HepG2 (cell line): ENCODE measurements around the gene FLAD1. TPM values are rescaled to one million over a fixed set of nuclear protein-coding genes. Genes with fewer than 3 reads are reported as not detected.

Experiments
- ARHGAP35 ChIP-seq: sonication (generic); formaldehyde crosslinking; IDR thresholded peaks from 2 replicates; pipeline ENCODE4 v1.9.0; 2022; ENCODE audit warnings: mild to moderate bottlenecking, inconsistent platforms, moderate library complexity, missing genetic modification reagents, borderline replicate concordance
- MED1 ChIP-seq: sonication (generic); formaldehyde crosslinking; IDR thresholded peaks from 2 replicates; pipeline ENCODE4 v1.4.0; 2020; ENCODE audit warnings: missing genetic modification reagents
- NONO ChIP-seq, 2 experiments: fragments of 450-650 bp in 1 of 2; sonication (generic) in 1 of 2; formaldehyde crosslinking in 1 of 2; IDR thresholded peaks in 1 of 2; conservative IDR thresholded peaks in 1 of 2; 2 replicates each; pipeline versions ENCODE4 v1.6.1 to v1.8.0; 2017 to 2022; ENCODE audit warnings: mild to moderate bottlenecking in 1 of 2, missing genetic modification reagents in 1 of 2, moderate library complexity in 1 of 2
- PCBP1 ChIP-seq: fragments of 200-400 bp; formaldehyde crosslinking; IDR thresholded peaks from 2 replicates; pipeline ENCODE4 v1.6.1; 2017; ENCODE audit warnings: mild to moderate bottlenecking, low read depth, low read length, borderline replicate concordance
- SIX1 ChIP-seq: sonication (generic); formaldehyde crosslinking; IDR thresholded peaks from 2 replicates; pipeline ENCODE4 v1.4.0; 2020; ENCODE audit warnings: missing genetic modification reagents, borderline replicate concordance
- TOPORS ChIP-seq: sonication (generic); formaldehyde crosslinking; IDR thresholded peaks from 2 replicates; pipeline ENCODE4 v1.8.0; 2023; ENCODE audit warnings: mild to moderate bottlenecking, missing genetic modification reagents
- TRIM24 ChIP-seq: sonication (generic); formaldehyde crosslinking; IDR thresholded peaks from 2 replicates; pipeline ENCODE4 v1.8.0; 2022; ENCODE audit warnings: mild to moderate bottlenecking, missing genetic modification reagents
- U2AF1 ChIP-seq: fragments of 200-400 bp; formaldehyde crosslinking; optimal IDR thresholded peaks from 2 replicates; pipeline ENCODE3; 2017; ENCODE audit warnings: mild to moderate bottlenecking, low read depth, low read length
- ZBTB21 ChIP-seq: sonication (generic); formaldehyde crosslinking; IDR thresholded peaks from 2 replicates; pipeline ENCODE4 v1.4.0; 2020; ENCODE audit warnings: missing genetic modification reagents
- ZNF143 ChIP-seq: sonication (generic); formaldehyde crosslinking; IDR thresholded peaks from 2 replicates; pipeline ENCODE4 v1.4.0; 2020; ENCODE audit warnings: missing genetic modification reagents
- ZNF724P ChIP-seq: sonication (generic); formaldehyde crosslinking; IDR thresholded peaks from 2 replicates; pipeline ENCODE4 v1.8.0; 2022; ENCODE audit warnings: missing genetic modification reagents, borderline replicate concordance
- polyA plus RNA-seq, 8 experiments: library from polyadenylated mRNA; depleted of rRNA in 3 of 8; stranded (reverse) in 7 of 8; unstranded in 1 of 8; fragments of >200 nt; fragmentation: Illumina TruSeq in 4 of 8; extraction: Trizol in 4 of 8; gene quantifications; 2 replicates each; pipeline versions ENCODE4 v1.2.1 to v1.2.3, GENCODE V29; 2011 to 2016; ENCODE audit warnings: low read depth in 4 of 8, missing spikeins in 1 of 8, mixed read lengths in 1 of 8; ENCODE audit not compliant: insufficient read depth in 1 of 8
- total RNA-seq, 5 experiments: library from RNA; depleted of rRNA; stranded (reverse); fragments of >200 nt; fragmentation: Illumina TruSeq; extraction: Trizol; gene quantifications; 2 replicates each; pipeline ENCODE4 v1.2.3, GENCODE V29; 2016; ENCODE audit warnings: low read depth in 1 of 5
- TF ChIP-seq, protein P1 (sequence below): sonication (generic); formaldehyde crosslinking; IDR thresholded peaks from 2 replicates; pipeline ENCODE4 v1.4.0; 2020; ENCODE audit warnings: mild to moderate bottlenecking, missing genetic modification reagents
- TF ChIP-seq, protein P2 (sequence below): sonication (generic); formaldehyde crosslinking; IDR thresholded peaks from 2 replicates; pipeline ENCODE4 v1.4.0; 2020; ENCODE audit warnings: missing genetic modification reagents, borderline replicate concordance
- TF ChIP-seq, protein P3 (sequence below): sonication (generic); formaldehyde crosslinking; conservative IDR thresholded peaks from 2 replicates; pipeline ENCODE4 v1.4.0; 2020; ENCODE audit warnings: mild to moderate bottlenecking, missing genetic modification reagents, moderate library complexity
- TF ChIP-seq, protein P4 (sequence below): sonication (generic); formaldehyde crosslinking; IDR thresholded peaks from 2 replicates; pipeline ENCODE4 v1.4.0; 2020; ENCODE audit warnings: mild to moderate bottlenecking, missing genetic modification reagents
- TF ChIP-seq, protein P5 (sequence below): sonication (generic); formaldehyde crosslinking; conservative IDR thresholded peaks from 2 replicates; pipeline ENCODE4 v1.4.0; 2020; ENCODE audit warnings: missing genetic modification reagents

The FLAD1 gene
- total and polyA plus RNA-seq, 2 of the 13 experiments (the other 11 are each of a cell fraction or from before 2014, with no cell fraction given), result 25.9 to 32.8 TPM

DNA sequence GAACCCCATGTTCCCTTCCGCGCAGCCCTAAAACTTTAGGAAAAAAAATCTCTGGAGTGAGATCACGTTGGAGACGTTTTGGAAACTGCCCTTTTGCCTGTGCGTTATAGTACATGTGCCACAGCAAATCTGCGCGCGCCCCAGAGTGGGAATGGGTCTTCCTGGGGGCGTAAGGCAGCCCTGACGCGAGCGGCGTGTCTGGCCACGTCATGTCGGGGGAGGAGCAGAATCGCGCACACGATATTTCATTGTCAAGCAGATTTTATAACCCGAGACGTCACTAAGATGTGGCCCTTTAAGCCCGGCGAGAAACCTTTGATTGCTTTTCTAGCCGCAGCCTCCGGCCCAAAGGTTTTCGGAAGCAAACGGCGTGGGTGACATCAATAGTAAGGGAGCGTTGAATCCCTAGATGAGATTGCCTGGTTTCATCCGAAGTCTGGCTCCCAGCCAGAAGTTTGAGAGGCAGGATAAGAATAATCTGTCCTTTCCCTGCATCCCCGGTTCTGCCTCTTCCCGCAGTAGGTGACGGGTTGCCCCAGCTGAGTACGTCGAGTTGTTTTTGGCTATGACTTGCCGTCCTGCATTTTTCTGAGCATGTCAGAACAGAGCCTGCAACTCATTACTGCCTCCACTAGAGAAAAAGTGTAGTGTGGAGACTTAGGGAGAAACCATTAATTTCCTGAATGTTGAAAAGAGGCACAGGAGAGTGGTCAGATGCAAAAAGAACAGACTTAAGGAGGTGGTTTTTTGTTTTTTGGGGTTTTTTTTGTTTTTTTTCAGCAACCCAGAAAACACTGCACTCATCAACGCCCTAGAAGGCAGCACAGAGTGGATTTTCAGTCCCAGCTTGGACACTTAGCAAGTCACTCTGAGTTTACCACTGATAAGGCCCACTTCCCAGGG lies 45.8 kb upstream of the FLAD1 start (continued):
- TF ChIP-seq, protein P1, sequence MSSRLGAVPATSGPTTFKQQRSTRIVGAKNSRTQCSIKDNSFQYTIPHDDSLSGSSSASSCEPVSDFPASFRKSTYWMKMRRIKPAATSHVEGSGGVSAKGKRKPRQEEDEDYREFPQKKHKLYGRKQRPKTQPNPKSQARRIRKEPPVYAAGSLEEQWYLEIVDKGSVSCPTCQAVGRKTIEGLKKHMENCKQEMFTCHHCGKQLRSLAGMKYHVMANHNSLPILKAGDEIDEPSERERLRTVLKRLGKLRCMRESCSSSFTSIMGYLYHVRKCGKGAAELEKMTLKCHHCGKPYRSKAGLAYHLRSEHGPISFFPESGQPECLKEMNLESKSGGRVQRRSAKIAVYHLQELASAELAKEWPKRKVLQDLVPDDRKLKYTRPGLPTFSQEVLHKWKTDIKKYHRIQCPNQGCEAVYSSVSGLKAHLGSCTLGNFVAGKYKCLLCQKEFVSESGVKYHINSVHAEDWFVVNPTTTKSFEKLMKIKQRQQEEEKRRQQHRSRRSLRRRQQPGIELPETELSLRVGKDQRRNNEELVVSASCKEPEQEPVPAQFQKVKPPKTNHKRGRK, result no peak
- no peak for TF ChIP-seq ZNF143 (CRISPR knock-in tag)
- no peak for TF ChIP-seq ZNF724P
- peak; percentile 80 for TF ChIP-seq ZBTB21 (CRISPR knock-in tag)
- peak; percentile 64 for TF ChIP-seq U2AF1
- TF ChIP-seq, protein P2, sequence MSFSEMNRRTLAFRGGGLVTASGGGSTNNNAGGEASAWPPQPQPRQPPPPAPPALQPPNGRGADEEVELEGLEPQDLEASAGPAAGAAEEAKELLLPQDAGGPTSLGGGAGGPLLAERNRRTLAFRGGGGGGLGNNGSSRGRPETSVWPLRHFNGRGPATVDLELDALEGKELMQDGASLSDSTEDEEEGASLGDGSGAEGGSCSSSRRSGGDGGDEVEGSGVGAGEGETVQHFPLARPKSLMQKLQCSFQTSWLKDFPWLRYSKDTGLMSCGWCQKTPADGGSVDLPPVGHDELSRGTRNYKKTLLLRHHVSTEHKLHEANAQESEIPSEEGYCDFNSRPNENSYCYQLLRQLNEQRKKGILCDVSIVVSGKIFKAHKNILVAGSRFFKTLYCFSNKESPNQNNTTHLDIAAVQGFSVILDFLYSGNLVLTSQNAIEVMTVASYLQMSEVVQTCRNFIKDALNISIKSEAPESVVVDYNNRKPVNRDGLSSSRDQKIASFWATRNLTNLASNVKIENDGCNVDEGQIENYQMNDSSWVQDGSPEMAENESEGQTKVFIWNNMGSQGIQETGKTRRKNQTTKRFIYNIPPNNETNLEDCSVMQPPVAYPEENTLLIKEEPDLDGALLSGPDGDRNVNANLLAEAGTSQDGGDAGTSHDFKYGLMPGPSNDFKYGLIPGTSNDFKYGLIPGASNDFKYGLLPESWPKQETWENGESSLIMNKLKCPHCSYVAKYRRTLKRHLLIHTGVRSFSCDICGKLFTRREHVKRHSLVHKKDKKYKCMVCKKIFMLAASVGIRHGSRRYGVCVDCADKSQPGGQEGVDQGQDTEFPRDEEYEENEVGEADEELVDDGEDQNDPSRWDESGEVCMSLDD (CRISPR knock-in tag), result 0 out of 2 replicates have a peak, but pooled peaks have one; percentile 10
- 0 out of 2 replicates have a peak, but pooled peaks have one; percentile 66 for TF ChIP-seq NONO (IDR thresholded peaks at IDR 0.05)
- TF ChIP-seq NONO (CRISPR knock-in tag; conservative IDR thresholded peaks at IDR 0.05), result no peak
- TF ChIP-seq TOPORS (CRISPR knock-in tag), result no peak
- TF ChIP-seq SIX1 (CRISPR knock-in tag), result no peak
- no peak for TF ChIP-seq TRIM24 (CRISPR knock-in tag)
- TF ChIP-seq, protein P3, sequence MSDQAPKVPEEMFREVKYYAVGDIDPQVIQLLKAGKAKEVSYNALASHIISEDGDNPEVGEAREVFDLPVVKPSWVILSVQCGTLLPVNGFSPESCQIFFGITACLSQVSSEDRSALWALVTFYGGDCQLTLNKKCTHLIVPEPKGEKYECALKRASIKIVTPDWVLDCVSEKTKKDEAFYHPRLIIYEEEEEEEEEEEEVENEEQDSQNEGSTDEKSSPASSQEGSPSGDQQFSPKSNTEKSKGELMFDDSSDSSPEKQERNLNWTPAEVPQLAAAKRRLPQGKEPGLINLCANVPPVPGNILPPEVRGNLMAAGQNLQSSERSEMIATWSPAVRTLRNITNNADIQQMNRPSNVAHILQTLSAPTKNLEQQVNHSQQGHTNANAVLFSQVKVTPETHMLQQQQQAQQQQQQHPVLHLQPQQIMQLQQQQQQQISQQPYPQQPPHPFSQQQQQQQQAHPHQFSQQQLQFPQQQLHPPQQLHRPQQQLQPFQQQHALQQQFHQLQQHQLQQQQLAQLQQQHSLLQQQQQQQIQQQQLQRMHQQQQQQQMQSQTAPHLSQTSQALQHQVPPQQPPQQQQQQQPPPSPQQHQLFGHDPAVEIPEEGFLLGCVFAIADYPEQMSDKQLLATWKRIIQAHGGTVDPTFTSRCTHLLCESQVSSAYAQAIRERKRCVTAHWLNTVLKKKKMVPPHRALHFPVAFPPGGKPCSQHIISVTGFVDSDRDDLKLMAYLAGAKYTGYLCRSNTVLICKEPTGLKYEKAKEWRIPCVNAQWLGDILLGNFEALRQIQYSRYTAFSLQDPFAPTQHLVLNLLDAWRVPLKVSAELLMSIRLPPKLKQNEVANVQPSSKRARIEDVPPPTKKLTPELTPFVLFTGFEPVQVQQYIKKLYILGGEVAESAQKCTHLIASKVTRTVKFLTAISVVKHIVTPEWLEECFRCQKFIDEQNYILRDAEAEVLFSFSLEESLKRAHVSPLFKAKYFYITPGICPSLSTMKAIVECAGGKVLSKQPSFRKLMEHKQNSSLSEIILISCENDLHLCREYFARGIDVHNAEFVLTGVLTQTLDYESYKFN (CRISPR knock-in tag), result no peak
- no peak for TF ChIP-seq MED1 (CRISPR knock-in tag)
- TF ChIP-seq, protein P4, sequence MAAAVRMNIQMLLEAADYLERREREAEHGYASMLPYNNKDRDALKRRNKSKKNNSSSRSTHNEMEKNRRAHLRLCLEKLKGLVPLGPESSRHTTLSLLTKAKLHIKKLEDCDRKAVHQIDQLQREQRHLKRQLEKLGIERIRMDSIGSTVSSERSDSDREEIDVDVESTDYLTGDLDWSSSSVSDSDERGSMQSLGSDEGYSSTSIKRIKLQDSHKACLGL, result no peak
- TF ChIP-seq, protein P5, sequence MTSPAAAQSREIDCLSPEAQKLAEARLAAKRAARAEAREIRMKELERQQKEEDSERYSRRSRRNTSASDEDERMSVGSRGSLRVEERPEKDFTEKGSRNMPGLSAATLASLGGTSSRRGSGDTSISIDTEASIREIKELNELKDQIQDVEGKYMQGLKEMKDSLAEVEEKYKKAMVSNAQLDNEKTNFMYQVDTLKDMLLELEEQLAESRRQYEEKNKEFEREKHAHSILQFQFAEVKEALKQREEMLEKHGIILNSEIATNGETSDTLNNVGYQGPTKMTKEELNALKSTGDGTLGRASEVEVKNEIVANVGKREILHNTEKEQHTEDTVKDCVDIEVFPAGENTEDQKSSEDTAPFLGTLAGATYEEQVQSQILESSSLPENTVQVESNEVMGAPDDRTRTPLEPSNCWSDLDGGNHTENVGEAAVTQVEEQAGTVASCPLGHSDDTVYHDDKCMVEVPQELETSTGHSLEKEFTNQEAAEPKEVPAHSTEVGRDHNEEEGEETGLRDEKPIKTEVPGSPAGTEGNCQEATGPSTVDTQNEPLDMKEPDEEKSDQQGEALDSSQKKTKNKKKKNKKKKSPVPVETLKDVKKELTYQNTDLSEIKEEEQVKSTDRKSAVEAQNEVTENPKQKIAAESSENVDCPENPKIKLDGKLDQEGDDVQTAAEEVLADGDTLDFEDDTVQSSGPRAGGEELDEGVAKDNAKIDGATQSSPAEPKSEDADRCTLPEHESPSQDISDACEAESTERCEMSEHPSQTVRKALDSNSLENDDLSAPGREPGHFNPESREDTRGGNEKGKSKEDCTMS (CRISPR knock-in tag), result no peak
- peak; percentile 55; the same call in 1 of the 2 replicates for TF ChIP-seq PCBP1
- TF ChIP-seq ARHGAP35 (CRISPR knock-in tag), result no peak
